GM21381 (cell line): ENCODE data around the gene KIAA0513.

Experiments
- ATAC-seq: cut with Tn5 transposase; IDR thresholded peaks from one replicate; pipeline ENCODE4 v1.9.1; 2021; ENCODE audit warnings: mild to moderate bottlenecking, moderate library complexity; ENCODE audit not compliant: unreplicated experiment

Gene KIAA0513

GRCh38 chr16:85129876-85130704 lies 102.5 kb downstream of the KIAA0513 start:
- no peak for ATAC-seq

GRCh38 chr16:85130705-85131028 lies 103.1 kb downstream of the KIAA0513 start:
- ATAC-seq = no peak

GRCh38 chr16:85132456-85133289 lies 105.1 kb downstream of the KIAA0513 start:
- ATAC-seq = no peak

GRCh38 chr16:85133290-85133599 lies 105.7 kb downstream of the KIAA0513 start:
- no peak for ATAC-seq

- ATAC-seq = no peak
Observed at GRCh38 chr16:85134076-85134788, 106.6 kb downstream of the KIAA0513 start.

GRCh38 chr16:85134789-85135142 lies 107.2 kb downstream of the KIAA0513 start:
- no peak for ATAC-seq

- no peak for ATAC-seq
Observed at GRCh38 chr16:85136213-85136701, 108.7 kb downstream of the KIAA0513 start.

- ATAC-seq = no peak
Observed at GRCh38 chr16:85136702-85137322, 109.2 kb downstream of the KIAA0513 start.

- ATAC-seq = no peak
Observed at GRCh38 chr16:85137323-85138072, 109.9 kb downstream of the KIAA0513 start.

GRCh38 chr16:85138073-85138824 lies 110.7 kb downstream of the KIAA0513 start:
- ATAC-seq = no peak

GRCh38 chr16:85138825-85139627 lies 111.4 kb downstream of the KIAA0513 start:
- no peak for ATAC-seq

- ATAC-seq = no peak
Observed at GRCh38 chr16:85139881-85140339, 112.3 kb downstream of the KIAA0513 start.

GRCh38 chr16:85140455-85141012 lies 112.9 kb downstream of the KIAA0513 start:
- no peak for ATAC-seq

- ATAC-seq = no peak
Observed at GRCh38 chr16:85141491-85142128, 114.0 kb downstream of the KIAA0513 start.

GRCh38 chr16:85142129-85142513 lies 114.5 kb downstream of the KIAA0513 start:
- no peak for ATAC-seq

- ATAC-seq = no peak
Observed at GRCh38 chr16:85142771-85143211, 115.2 kb downstream of the KIAA0513 start.
